NT2/D1 (cell line): Measurements from ENCODE around the gene CADPS2.

ENCODE experiments used
- SUZ12 ChIP-seq: IDR thresholded peaks from 2 replicates; pipeline ENCODE4 v1.6.1; 2011; ENCODE audit not compliant: insufficient read length, insufficient read depth; ENCODE audit errors: extremely low read depth
- YY1 ChIP-seq: IDR thresholded peaks from 2 replicates; pipeline ENCODE4 v1.6.1; 2011; ENCODE audit not compliant: insufficient read length, insufficient read depth
- ZNF274 ChIP-seq: IDR thresholded peaks from 2 replicates; pipeline ENCODE4 v1.6.1; 2011; ENCODE audit warnings: mild to moderate bottlenecking, low read depth, low read length

GRCh38 chr7:122600630-122601029 lies 285.6 kb downstream of the CADPS2 start:
- TF ChIP-seq SUZ12 (no peak), YY1 (no peak), ZNF274 (no peak)
